Measurements from ENCODE around the gene PHAF1. TPM values are rescaled to one million over a fixed set of nuclear protein-coding genes. Genes with fewer than 3 reads are reported as not detected.

Gene PHAF1
- total and polyA plus RNA-seq, 2 of the 8 experiments (the other 6 are each of a cell fraction or from before 2014, with no cell fraction given): 18.6 to 26.4 TPM

DNA sequence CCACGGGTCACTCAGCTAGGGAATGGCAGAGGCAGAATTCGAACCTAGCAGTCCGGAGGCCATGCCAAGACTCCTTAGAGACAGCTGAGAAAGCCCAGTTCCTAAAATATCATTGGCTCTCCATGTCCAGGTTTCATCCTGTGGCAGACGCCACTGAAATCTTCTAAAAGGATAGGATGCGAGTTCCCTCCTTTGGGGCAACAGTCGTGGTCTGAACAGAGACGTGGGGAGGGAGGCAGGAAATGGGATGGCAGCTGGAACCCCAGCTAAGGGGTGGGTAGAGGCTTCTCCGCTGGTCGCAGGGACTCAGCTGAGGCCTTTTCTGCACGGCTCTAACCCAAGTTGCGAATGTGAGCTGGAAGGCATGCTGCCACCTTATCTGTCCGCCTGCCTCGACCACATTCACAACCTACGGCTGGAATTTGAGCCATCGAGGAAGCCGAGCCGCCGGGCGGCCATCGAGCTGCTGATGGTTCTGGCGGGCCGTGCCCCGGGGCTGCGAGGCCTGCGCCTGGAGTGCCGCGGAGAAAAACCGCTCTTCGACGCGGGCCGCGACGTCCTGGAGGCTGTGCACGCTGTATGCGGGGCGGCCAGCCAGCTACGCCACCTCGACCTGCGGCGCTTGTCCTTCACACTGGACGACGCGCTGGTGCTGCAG, 52.9 kb downstream of the PHAF1 start:
- Histone ChIP-seq H3K4me3 (ENCODE audit: extremely low read depth in 1 of 4, insufficient read depth in 2 of 4, low read depth in 3 of 4, low read length in 4 of 4) (peak overlapping the region in 3 of 4 experiments; percentile 11 to 56 (median 26); a peak in 5 of 8 replicates), H3K27me3 (replicated peaks in 1 of 4; ENCODE audit: control insufficient read depth in 3 of 4, extremely low read depth in 1 of 4, insufficient read depth in 3 of 4, low read length in 3 of 4) (peaks cover 93 to 100% (median 99%) of the 10 kb centered on the region in 4 experiments), H2BK20ac (ENCODE audit: low read length) (no peak overlapping the region), H2AK5ac (ENCODE audit: low read depth, low read length) (no peak overlapping the region), H4K5ac (ENCODE audit: insufficient read length, low read depth, low read length) (no peak overlapping the region), H3K9me3 (ENCODE audit: insufficient read depth in 2 of 2, low read depth in 1 of 2, low read length in 1 of 2) (no peaks in the 10 kb centered on the region), H3K9ac (replicated peaks in 1 of 4; ENCODE audit: extremely low read depth in 1 of 4, low read depth in 3 of 4, low read length in 3 of 4) (no peak overlapping the region), H2BK15ac (ENCODE audit: low read length) (no peak overlapping the region; the same call in 1 of the 2 replicates), H2BK5ac (ENCODE audit: low read depth, low read length) (no peak overlapping the region), H3K23me2 (ENCODE audit: low read depth, low read length) (peaks cover 15% of the 10 kb centered on the region), H3K18ac (ENCODE audit: extremely low read depth, low read length) (no peak overlapping the region; the same call in none of the 2 replicates), H3K14ac (ENCODE audit: insufficient read length) (no peak overlapping the region), H3K4me2 (ENCODE audit: insufficient read depth in 1 of 2, low read depth in 2 of 2, low read length in 2 of 2) (peak overlapping the region; percentile 71 to 98), H4K8ac (ENCODE audit: extremely low read depth, insufficient read depth, low read length) (no peak overlapping the region), H4K91ac (replicated peaks; ENCODE audit: insufficient read length, low read length) (no peak overlapping the region), H3K4ac (replicated peaks; ENCODE audit: insufficient read length, low read depth, low read length) (no peak overlapping the region), H3K36me3 (ENCODE audit: control insufficient read depth in 2 of 4, insufficient read depth in 4 of 4, low read length in 3 of 4) (peaks cover 0 to 14% (median 0%) of the 10 kb centered on the region in 4 experiments; a peak in 1 of 8 replicates), H3K4me1 (replicated peaks in 1 of 4; ENCODE audit: control insufficient read depth in 3 of 4, insufficient read depth in 4 of 4, low read length in 3 of 4) (peaks cover 0 to 33% (median 30%) of the 10 kb centered on the region in 4 experiments; a peak in 6 of 7 replicates), H3K56ac (replicated peaks; ENCODE audit: insufficient read length, low read depth, low read length) (no peak overlapping the region), H2BK120ac (replicated peaks; ENCODE audit: low read depth, low read length) (no peak overlapping the region), H3K23ac (ENCODE audit: insufficient read length) (no peak overlapping the region), H4K20me1 (replicated peaks in 1 of 2; ENCODE audit: control insufficient read depth in 1 of 2, insufficient read depth in 2 of 2, low read length in 2 of 2) (peaks cover 2 to 23% of the 10 kb centered on the region in 2 experiments), H3K79me1 (ENCODE audit: low read depth, low read length) (no peaks in the 10 kb centered on the region), H3K27ac (ENCODE audit: low read depth, low read length) (no peak overlapping the region), H2AFZ (ENCODE audit: low read length) (0 out of 2 replicates have a peak overlapping the region, but pooled peaks have one; percentile 75), H2BK12ac (ENCODE audit: low read depth, low read length) (peak overlapping the region; percentile 39; the same call in 1 of the 2 replicates), H3K79me2 (ENCODE audit: control insufficient read depth in 1 of 2, insufficient read depth in 2 of 2, low read length in 2 of 2) (no peaks in the 10 kb centered on the region)
- FAIRE-seq: no peak
- WGBS, 2 experiments (ENCODE audit: extremely low coverage in 1 of 2, insufficient coverage in 1 of 2, insufficient read length in 1 of 2, insufficient replicate concordance in 2 of 2, low coverage in 1 of 2, low lambda C conversion rate in 2 of 2, missing lambda C conversion rate in 1 of 2): 11% methylated on average over 44 of the region's 44 CpGs; no CpG with 5 or more reads in 1 of the 2 experiments
- CTCF ChIA-PET (ENCODE audit: partially characterized antibody): interaction anchor here (0.5 to 19.3 kb wide), 17 partner anchors 6 to 482 kb away, joined by 3 to 291 read pairs (median 4); partner anchors contain the start of genes B3GNT9, ELMO3, FBXL8 and HSF4
- TF ChIP-seq FOSL1 (IDR thresholded peaks at IDR 0.05; ENCODE audit: insufficient read depth, low read depth, low read length) (no peak), RNF2 (IDR thresholded peaks at IDR 0.05; ENCODE audit: borderline replicate concordance, low read depth, low read length, missing control alignments, poor library complexity, severe bottlenecking) (peak; percentile 20), RXRA (IDR thresholded peaks at IDR 0.05; ENCODE audit: insufficient read depth, low read depth, low read length) (no peak), RFX5 (IDR thresholded peaks at IDR 0.05; ENCODE audit: borderline replicate concordance, low read depth, low read length) (peak; percentile 89)
- TF ChIP-seq, protein P1, sequence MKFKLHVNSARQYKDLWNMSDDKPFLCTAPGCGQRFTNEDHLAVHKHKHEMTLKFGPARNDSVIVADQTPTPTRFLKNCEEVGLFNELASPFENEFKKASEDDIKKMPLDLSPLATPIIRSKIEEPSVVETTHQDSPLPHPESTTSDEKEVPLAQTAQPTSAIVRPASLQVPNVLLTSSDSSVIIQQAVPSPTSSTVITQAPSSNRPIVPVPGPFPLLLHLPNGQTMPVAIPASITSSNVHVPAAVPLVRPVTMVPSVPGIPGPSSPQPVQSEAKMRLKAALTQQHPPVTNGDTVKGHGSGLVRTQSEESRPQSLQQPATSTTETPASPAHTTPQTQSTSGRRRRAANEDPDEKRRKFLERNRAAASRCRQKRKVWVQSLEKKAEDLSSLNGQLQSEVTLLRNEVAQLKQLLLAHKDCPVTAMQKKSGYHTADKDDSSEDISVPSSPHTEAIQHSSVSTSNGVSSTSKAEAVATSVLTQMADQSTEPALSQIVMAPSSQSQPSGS (IDR thresholded peaks at IDR 0.05; ENCODE audit: low read length): no peak
- TF ChIP-seq, protein P2, sequence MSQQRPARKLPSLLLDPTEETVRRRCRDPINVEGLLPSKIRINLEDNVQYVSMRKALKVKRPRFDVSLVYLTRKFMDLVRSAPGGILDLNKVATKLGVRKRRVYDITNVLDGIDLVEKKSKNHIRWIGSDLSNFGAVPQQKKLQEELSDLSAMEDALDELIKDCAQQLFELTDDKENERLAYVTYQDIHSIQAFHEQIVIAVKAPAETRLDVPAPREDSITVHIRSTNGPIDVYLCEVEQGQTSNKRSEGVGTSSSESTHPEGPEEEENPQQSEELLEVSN (IDR thresholded peaks at IDR 0.05): peak; percentile 87
- POLR2A ChIA-PET (ENCODE audit: partially characterized antibody): interaction anchor here (0.7 to 7.9 kb wide), 6 partner anchors 7 to 40 kb away, joined by 3 to 59 read pairs (median 10); partner anchors contain the start of genes B3GNT9 and MATCAP1
- peak in 1 of 2 experiments; percentile 71 for DNase-seq (ENCODE audit: low read depth in 1 of 2, low spot score in 2 of 2)

Data from H1 (cell line).